Endothelial cell of umbilical vein (primary cell): ENCODE results near the gene LRIT2.

Experiments
- EZH2 ChIP-seq: IDR thresholded peaks from 2 replicates; pipeline ENCODE4 v1.6.1; 2012; ENCODE audit warnings: borderline replicate concordance, low read depth, mild to moderate bottlenecking, moderate library complexity, low read length, inconsistent platforms; ENCODE audit not compliant: severe bottlenecking
- JUN ChIP-seq: IDR thresholded peaks from 2 replicates; pipeline ENCODE4 v1.6.1; 2011; ENCODE audit warnings: borderline replicate concordance, low read depth; ENCODE audit not compliant: insufficient read length, insufficient read depth
- TF ChIP-seq, protein P1 (sequence below), 2 donors: IDR thresholded peaks; 1 replicate in 1 of 2; 2 replicates in 1 of 2; pipeline ENCODE4 v1.5.1; 2011; ENCODE audit warnings: low read length in 2 of 2, mild to moderate bottlenecking in 2 of 2, moderate library complexity in 2 of 2, control low read depth in 1 of 2, inconsistent platforms in 1 of 2, low read depth in 1 of 2; ENCODE audit not compliant: insufficient read depth in 1 of 2; ENCODE audit errors: extremely low read depth in 1 of 2
- TF ChIP-seq, protein P2 (sequence below): IDR thresholded peaks from 2 replicates; pipeline ENCODE4 v1.6.1; 2011; ENCODE audit not compliant: insufficient read depth, insufficient read length

- TF ChIP-seq, protein P1, sequence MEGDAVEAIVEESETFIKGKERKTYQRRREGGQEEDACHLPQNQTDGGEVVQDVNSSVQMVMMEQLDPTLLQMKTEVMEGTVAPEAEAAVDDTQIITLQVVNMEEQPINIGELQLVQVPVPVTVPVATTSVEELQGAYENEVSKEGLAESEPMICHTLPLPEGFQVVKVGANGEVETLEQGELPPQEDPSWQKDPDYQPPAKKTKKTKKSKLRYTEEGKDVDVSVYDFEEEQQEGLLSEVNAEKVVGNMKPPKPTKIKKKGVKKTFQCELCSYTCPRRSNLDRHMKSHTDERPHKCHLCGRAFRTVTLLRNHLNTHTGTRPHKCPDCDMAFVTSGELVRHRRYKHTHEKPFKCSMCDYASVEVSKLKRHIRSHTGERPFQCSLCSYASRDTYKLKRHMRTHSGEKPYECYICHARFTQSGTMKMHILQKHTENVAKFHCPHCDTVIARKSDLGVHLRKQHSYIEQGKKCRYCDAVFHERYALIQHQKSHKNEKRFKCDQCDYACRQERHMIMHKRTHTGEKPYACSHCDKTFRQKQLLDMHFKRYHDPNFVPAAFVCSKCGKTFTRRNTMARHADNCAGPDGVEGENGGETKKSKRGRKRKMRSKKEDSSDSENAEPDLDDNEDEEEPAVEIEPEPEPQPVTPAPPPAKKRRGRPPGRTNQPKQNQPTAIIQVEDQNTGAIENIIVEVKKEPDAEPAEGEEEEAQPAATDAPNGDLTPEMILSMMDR (IDR thresholded peaks at IDR 0.05; ENCODE audit: extremely low read depth in 1 of 2, insufficient read depth in 1 of 2, low read depth in 1 of 2, low read length in 2 of 2): no peak
- TF ChIP-seq, protein P2, sequence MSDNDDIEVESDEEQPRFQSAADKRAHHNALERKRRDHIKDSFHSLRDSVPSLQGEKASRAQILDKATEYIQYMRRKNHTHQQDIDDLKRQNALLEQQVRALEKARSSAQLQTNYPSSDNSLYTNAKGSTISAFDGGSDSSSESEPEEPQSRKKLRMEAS: no peak
- no peak for TF ChIP-seq EZH2
- TF ChIP-seq JUN: no peak
Measured at GRCh38 chr10:84196941-84197340, 28.4 kb downstream of the LRIT2 start.
